ENCODE measurements around the gene TTLL9.

- TF ChIP-seq CTCF (IDR thresholded peaks at IDR 0.05) = no peak
- no peak for TF ChIP-seq POLR2A (IDR thresholded peaks at IDR 0.05)
These were observed 1.4 kb upstream of the TTLL9 start for GRCh38 chr20:31868853-31869672.

Measured in lower leg skin (tissue), 3 donors.